ENCODE measurements around the gene THNSL1.

- TF ChIP-seq GATA3 (IDR thresholded peaks at IDR 0.05; ENCODE audit: low read depth, low read length) = no peak
- no peak for TF ChIP-seq GATA2 (IDR thresholded peaks at IDR 0.05; ENCODE audit: low read depth, low read length)
Measured at GRCh38 chr10:24992512-24993133, 23.8 kb upstream of the THNSL1 start.
